ENCODE data around the gene C1orf159.

The C1orf159 gene

GRCh38 chr1:1137256-1138045 lies 21.6 kb upstream of the C1orf159 start:
- 13% methylated on average over 15 of the region's 36 CpGs for WGBS (ENCODE audit: insufficient coverage)
- ChIA-PET CTCF (interaction anchor here (0.6 to 2.2 kb wide), 5 partner anchors 13 to 76 kb away, joined by 3 to 13 read pairs (median 4); partner anchors contain the start of gene TNFRSF4), POLR2A (interaction anchor here (1.4 kb wide), 1 partner anchor 78 kb away, joined by 3 read pairs; no protein-coding TSS in a partner anchor)

GRCh38 chr1:1136547-1137230 lies 20.8 kb upstream of the C1orf159 start:
- Histone ChIP-seq H3K27ac (ENCODE audit: insufficient read depth in 1 of 2, low read depth in 1 of 2, low read length in 2 of 2, poor library complexity in 1 of 2, severe bottlenecking in 2 of 2) (no peak overlapping the region), H3K4me1 (ENCODE audit: control extremely low read depth in 1 of 4, control insufficient read depth in 4 of 4, insufficient read depth in 4 of 4, low read length in 3 of 4) (peaks cover 0 to 27% (median 24%) of the 10 kb centered on the region in 4 experiments), H3K27me3 (replicated peaks in 2 of 5; ENCODE audit: control insufficient read depth in 4 of 5, insufficient read depth in 5 of 5, low read length in 4 of 5) (no peaks in the 10 kb centered on the region), H3K9me3 (ENCODE audit: control extremely low read depth in 1 of 5, control insufficient read depth in 4 of 5, insufficient read depth in 2 of 5, low read depth in 1 of 5, low read length in 4 of 5) (peaks cover 0 to 4% (median 0%) of the 10 kb centered on the region in 5 experiments), H3K36me3 (ENCODE audit: control insufficient read depth in 4 of 4, insufficient read depth in 4 of 4, low read length in 3 of 4) (no peaks in the 10 kb centered on the region), H3K4me3 (ENCODE audit: control insufficient read depth in 1 of 7, extremely low read depth in 1 of 7, insufficient read depth in 4 of 7, low read depth in 2 of 7, low read length in 6 of 7) (peak overlapping the region in 3 of 7 experiments; percentile 42 to 62 (median 43))
- ChIA-PET CTCF (interaction anchor here (0.6 to 2.2 kb wide), 6 partner anchors 12 to 77 kb away, joined by 3 to 13 read pairs (median 4); partner anchors contain the start of gene TNFRSF4), POLR2A (interaction anchor here (0.6 to 1.4 kb wide), 2 partner anchors 21 to 78 kb away, joined by 3 read pairs; no protein-coding TSS in a partner anchor)
- 39% methylated on average over 24 of the region's 48 CpGs for WGBS (ENCODE audit: insufficient coverage)
- peak in 1 of 3 donors; percentile 41 for DNase-seq

More at GRCh38 chr1:1137256-1138045, 21.6 kb upstream of the C1orf159 start:
- H3K9me3 ChIP-seq (ENCODE audit: control extremely low read depth in 1 of 5, control insufficient read depth in 4 of 5, insufficient read depth in 2 of 5, low read depth in 1 of 5, low read length in 4 of 5) = peaks cover 0 to 4% (median 0%) of the 10 kb centered on the region in 5 experiments
- H3K4me1 ChIP-seq (ENCODE audit: control extremely low read depth in 1 of 4, control insufficient read depth in 4 of 4, insufficient read depth in 4 of 4, low read length in 3 of 4) = peaks cover 0 to 29% (median 24%) of the 10 kb centered on the region in 4 experiments
- peak overlapping the region in 1 of 2 experiments; percentile 25 for H3K27ac ChIP-seq (ENCODE audit: insufficient read depth in 1 of 2, low read depth in 1 of 2, low read length in 2 of 2, poor library complexity in 1 of 2, severe bottlenecking in 2 of 2)
- no peaks in the 10 kb centered on the region for H3K36me3 ChIP-seq (ENCODE audit: control insufficient read depth in 4 of 4, insufficient read depth in 4 of 4, low read length in 3 of 4)
- DNase-seq = peak; percentile 61 to 88 (median 88)
- no peaks in the 10 kb centered on the region for H3K27me3 ChIP-seq (replicated peaks in 2 of 5; ENCODE audit: control insufficient read depth in 4 of 5, insufficient read depth in 5 of 5, low read length in 4 of 5)
- peak overlapping the region in 3 of 7 experiments; percentile 39 to 62 (median 43) for H3K4me3 ChIP-seq (ENCODE audit: control insufficient read depth in 1 of 7, extremely low read depth in 1 of 7, insufficient read depth in 4 of 7, low read depth in 2 of 7, low read length in 6 of 7)

- Histone ChIP-seq H3K9me3 (ENCODE audit: control extremely low read depth in 1 of 5, control insufficient read depth in 4 of 5, insufficient read depth in 2 of 5, low read depth in 1 of 5, low read length in 4 of 5) (peaks cover 0 to 4% (median 0%) of the 10 kb centered on the region in 5 experiments), H3K36me3 (ENCODE audit: control insufficient read depth in 4 of 4, insufficient read depth in 4 of 4, low read length in 3 of 4) (no peaks in the 10 kb centered on the region), H3K4me1 (ENCODE audit: control extremely low read depth in 1 of 4, control insufficient read depth in 4 of 4, insufficient read depth in 4 of 4, low read length in 3 of 4) (peaks cover 0 to 27% (median 23%) of the 10 kb centered on the region in 4 experiments), H3K27ac (ENCODE audit: insufficient read depth in 1 of 2, low read depth in 1 of 2, low read length in 2 of 2, poor library complexity in 1 of 2, severe bottlenecking in 2 of 2) (no peak overlapping the region), H3K4me3 (ENCODE audit: control insufficient read depth in 1 of 7, extremely low read depth in 1 of 7, insufficient read depth in 4 of 7, low read depth in 2 of 7, low read length in 6 of 7) (no peak overlapping the region), H3K27me3 (replicated peaks in 2 of 5; ENCODE audit: control insufficient read depth in 4 of 5, insufficient read depth in 5 of 5, low read length in 4 of 5) (no peaks in the 10 kb centered on the region)
- no peak for DNase-seq
- ChIA-PET POLR2A (interaction anchor here (0.5 to 1.4 kb wide), 2 partner anchors 40 to 80 kb away, joined by 3 to 4 read pairs; no protein-coding TSS in a partner anchor), CTCF (interaction anchor here (1.0 to 2.2 kb wide), 3 partner anchors 11 to 48 kb away, joined by 3 to 13 read pairs (median 4); no protein-coding TSS in a partner anchor)
- 92% methylated on average over 13 of the region's 20 CpGs for WGBS (ENCODE audit: insufficient coverage)
These were observed 19.6 kb upstream of the C1orf159 start for GRCh38 chr1:1135339-1136136.

GRCh38 chr1:1134300-1134970 lies 18.5 kb upstream of the C1orf159 start:
- ChIA-PET CTCF (interaction anchor here (0.8 to 1.2 kb wide), 2 partner anchors 12 to 81 kb away, joined by 3 read pairs; no protein-coding TSS in a partner anchor), POLR2A (no interaction called here)
- Histone ChIP-seq H3K36me3 (ENCODE audit: control insufficient read depth in 4 of 4, insufficient read depth in 4 of 4, low read length in 3 of 4) (no peaks in the 10 kb centered on the region), H3K27ac (ENCODE audit: insufficient read depth in 1 of 2, low read depth in 1 of 2, low read length in 2 of 2, poor library complexity in 1 of 2, severe bottlenecking in 2 of 2) (no peak overlapping the region), H3K4me3 (ENCODE audit: control insufficient read depth in 1 of 7, extremely low read depth in 1 of 7, insufficient read depth in 4 of 7, low read depth in 2 of 7, low read length in 6 of 7) (no peak overlapping the region), H3K9me3 (ENCODE audit: control extremely low read depth in 1 of 5, control insufficient read depth in 4 of 5, insufficient read depth in 2 of 5, low read depth in 1 of 5, low read length in 4 of 5) (peaks cover 0 to 4% (median 0%) of the 10 kb centered on the region in 5 experiments), H3K27me3 (replicated peaks in 2 of 5; ENCODE audit: control insufficient read depth in 4 of 5, insufficient read depth in 5 of 5, low read length in 4 of 5) (no peaks in the 10 kb centered on the region), H3K4me1 (ENCODE audit: control extremely low read depth in 1 of 4, control insufficient read depth in 4 of 4, insufficient read depth in 4 of 4, low read length in 3 of 4) (peaks cover 0 to 27% (median 23%) of the 10 kb centered on the region in 4 experiments)
- WGBS (ENCODE audit: insufficient coverage) = 95% methylated on average over 28 of the region's 28 CpGs
- no peak for DNase-seq

GRCh38 chr1:1132956-1133750 lies 17.3 kb upstream of the C1orf159 start:
- Histone ChIP-seq H3K4me3 (ENCODE audit: control insufficient read depth in 1 of 7, extremely low read depth in 1 of 7, insufficient read depth in 4 of 7, low read depth in 2 of 7, low read length in 6 of 7) (no peak overlapping the region), H3K27ac (ENCODE audit: insufficient read depth in 1 of 2, low read depth in 1 of 2, low read length in 2 of 2, poor library complexity in 1 of 2, severe bottlenecking in 2 of 2) (no peak overlapping the region), H3K9me3 (ENCODE audit: control extremely low read depth in 1 of 5, control insufficient read depth in 4 of 5, insufficient read depth in 2 of 5, low read depth in 1 of 5, low read length in 4 of 5) (peaks cover 0 to 4% (median 0%) of the 10 kb centered on the region in 5 experiments), H3K27me3 (replicated peaks in 2 of 5; ENCODE audit: control insufficient read depth in 4 of 5, insufficient read depth in 5 of 5, low read length in 4 of 5) (no peaks in the 10 kb centered on the region), H3K36me3 (ENCODE audit: control insufficient read depth in 4 of 4, insufficient read depth in 4 of 4, low read length in 3 of 4) (no peaks in the 10 kb centered on the region), H3K4me1 (ENCODE audit: control extremely low read depth in 1 of 4, control insufficient read depth in 4 of 4, insufficient read depth in 4 of 4, low read length in 3 of 4) (peaks cover 0 to 23% (median 21%) of the 10 kb centered on the region in 4 experiments)
- 91% methylated on average over 25 of the region's 32 CpGs for WGBS (ENCODE audit: insufficient coverage)
- no peak for DNase-seq
- ChIA-PET CTCF (no interaction called here), POLR2A (no interaction called here)
